Right renal cortex interstitium (tissue), 3 donors: ENCODE measurements around the gene LIPH. TPM values are rescaled to one million over a fixed set of nuclear protein-coding genes. Genes with fewer than 3 reads are reported as not detected.
"Not testable (repeated sequence)": the region's sequence is repeated elsewhere in the genome, so short reads cannot be mapped to it uniquely, and the experiment has no call there.

Source experiments
- DNase-seq, 3 donors: peaks; one replicate each; pipeline ENCODE4 v3.0.0-alpha.2; 2013; ENCODE audit warnings: low read depth in 3 of 3, low spot score in 2 of 3
- polyA plus RNA-seq, 3 donors: library from polyadenylated mRNA; unstranded; fragments of 120-200 nt; gene quantifications; one replicate each; pipeline ENCODE4 v1.2.1, GENCODE V29; 2013; ENCODE audit not compliant: insufficient read length in 3 of 3

Gene LIPH
- polyA plus RNA-seq: 1 to 10 TPM in 2 of 3 donors, under 1 TPM in 1; 0.98 to 1.8 (median 1.5) TPM

GRCh38 chr3:185552358-185552877 is at the start of gene LIPH:
LIPH (minus strand) TSS chr3:185552588; CDS start chr3:185552471, 117 bp downstream.
- DNase-seq: no peak

- no peak for DNase-seq
Measured at GRCh38 chr3:185595526-185595925, 43.1 kb upstream of the LIPH start.

- DNase-seq: no peak
Measured at GRCh38 chr3:185594073-185594472, 41.7 kb upstream of the LIPH start.

- peak in 1 of 3 donors; percentile 27 for DNase-seq
Measured at GRCh38 chr3:185586686-185587039, 34.3 kb upstream of the LIPH start.

- peak; percentile 98 to 99 (median 99) for DNase-seq
Measured at GRCh38 chr3:185585859-185586685, 33.7 kb upstream of the LIPH start, which contains the start of gene SENP2. SENP2 (plus strand) TSS chr3:185586295; CDS start chr3:185586414, 119 bp downstream.

GRCh38 chr3:185585518-185585858 is 33.1 kb upstream of the LIPH start:
- no peak for DNase-seq

GRCh38 chr3:185584686-185585085 is 32.3 kb upstream of the LIPH start:
- no peak for DNase-seq

- no peak for DNase-seq
Measured at GRCh38 chr3:185583925-185584324, 31.5 kb upstream of the LIPH start.

GRCh38 chr3:185582871-185583270 is 30.5 kb upstream of the LIPH start:
- no peak for DNase-seq

GRCh38 chr3:185582236-185582635 is 29.8 kb upstream of the LIPH start:
- no peak for DNase-seq

- peak in 1 of 3 donors; percentile 61 for DNase-seq
Measured at GRCh38 chr3:185575108-185575869, 22.9 kb upstream of the LIPH start.

- no peak for DNase-seq
Measured at GRCh38 chr3:185572183-185572582, 19.8 kb upstream of the LIPH start.

- no peak for DNase-seq
Measured at GRCh38 chr3:185561958-185562357, 9.6 kb upstream of the LIPH start.

- DNase-seq: no peak
Measured at GRCh38 chr3:185561374-185561943, 9.1 kb upstream of the LIPH start.

- no peak for DNase-seq
Measured at GRCh38 chr3:185560676-185561075, 8.3 kb upstream of the LIPH start.

GRCh38 chr3:185559706-185560090 is 7.3 kb upstream of the LIPH start:
- DNase-seq: no peak

- DNase-seq: no peak
Measured at GRCh38 chr3:185558395-185558794, 6.0 kb upstream of the LIPH start.

- not testable (repeated sequence) for DNase-seq
Measured at GRCh38 chr3:185556640-185557039, 4.3 kb upstream of the LIPH start.

- no peak for DNase-seq
Measured at GRCh38 chr3:185555860-185556347, 3.5 kb upstream of the LIPH start.

- DNase-seq: no peak
Measured at GRCh38 chr3:185555101-185555501, 2.7 kb upstream of the LIPH start.

GRCh38 chr3:185549651-185550111 is 2.7 kb downstream of the LIPH start:
- DNase-seq: no peak
